Measurements from ENCODE around the gene TANGO6. TPM values are rescaled to one million over a fixed set of nuclear protein-coding genes. Genes with fewer than 3 reads are reported as not detected.

TANGO6 gene
- total and polyA plus RNA-seq, 2 of the 8 experiments (the other 6 are each of a cell fraction or from before 2014, with no cell fraction given): 5.0 to 19.5 TPM

GRCh38 chr16:69012906-69013305 is 169.6 kb downstream of the TANGO6 start (continued):
- TF ChIP-seq CHD7 (IDR thresholded peaks at IDR 0.05; ENCODE audit: insufficient replicate concordance, low read length) (no peak), SUZ12 (IDR thresholded peaks at IDR 0.05; ENCODE audit: low read length) (no peak), TEAD4 (IDR thresholded peaks at IDR 0.05; ENCODE audit: low read depth, low read length) (no peak), RNF2 (IDR thresholded peaks at IDR 0.05; ENCODE audit: borderline replicate concordance, low read depth, low read length, missing control alignments, poor library complexity, severe bottlenecking) (no peak), SP1 (IDR thresholded peaks at IDR 0.05; ENCODE audit: low read depth, low read length) (no peak), HDAC2 (IDR thresholded peaks at IDR 0.05; ENCODE audit: borderline replicate concordance in 1 of 2, low read depth in 2 of 2, low read length in 2 of 2) (no peak), SAP30 (IDR thresholded peaks at IDR 0.05; ENCODE audit: insufficient read depth, insufficient replicate concordance, low read length) (no peak), JUND (IDR thresholded peaks at IDR 0.05; ENCODE audit: low read length) (no peak), USF2 (IDR thresholded peaks at IDR 0.05; ENCODE audit: low read length) (no peak), TCF12 (IDR thresholded peaks at IDR 0.05; ENCODE audit: low read depth, low read length) (no peak)
